HCT116 (cell line): ENCODE measurements around the gene MAML3.

Experiments used
- EZH2 ChIP-seq: fragments of 200-600 bp; sonication (generic); IDR thresholded peaks from 2 replicates; pipeline ENCODE4 v1.6.1; 2017; ENCODE audit warnings: antibody characterized with exemption, mixed run types
- REST ChIP-seq: IDR thresholded peaks from 2 replicates; pipeline ENCODE4 v1.6.1; 2012; ENCODE audit warnings: low read depth
- TF ChIP-seq, protein P1 (sequence below), 3 experiments: fragments of 200-600 bp in 1 of 3; sonication (generic) in 1 of 3; IDR thresholded peaks in 2 of 3; conservative IDR thresholded peaks in 1 of 3; 2 replicates each; pipeline ENCODE4 v1.5.1; 2012 to 2017; ENCODE audit warnings: low read depth in 2 of 3, low read length in 2 of 3, antibody characterized with exemption in 1 of 3, borderline replicate concordance in 1 of 3, control low read depth in 1 of 3, mild to moderate bottlenecking in 1 of 3, mixed read lengths in 1 of 3, mixed run types in 1 of 3, moderate library complexity in 1 of 3; ENCODE audit not compliant: insufficient read depth in 1 of 3

- no peak for TF ChIP-seq REST
- TF ChIP-seq, protein P1, sequence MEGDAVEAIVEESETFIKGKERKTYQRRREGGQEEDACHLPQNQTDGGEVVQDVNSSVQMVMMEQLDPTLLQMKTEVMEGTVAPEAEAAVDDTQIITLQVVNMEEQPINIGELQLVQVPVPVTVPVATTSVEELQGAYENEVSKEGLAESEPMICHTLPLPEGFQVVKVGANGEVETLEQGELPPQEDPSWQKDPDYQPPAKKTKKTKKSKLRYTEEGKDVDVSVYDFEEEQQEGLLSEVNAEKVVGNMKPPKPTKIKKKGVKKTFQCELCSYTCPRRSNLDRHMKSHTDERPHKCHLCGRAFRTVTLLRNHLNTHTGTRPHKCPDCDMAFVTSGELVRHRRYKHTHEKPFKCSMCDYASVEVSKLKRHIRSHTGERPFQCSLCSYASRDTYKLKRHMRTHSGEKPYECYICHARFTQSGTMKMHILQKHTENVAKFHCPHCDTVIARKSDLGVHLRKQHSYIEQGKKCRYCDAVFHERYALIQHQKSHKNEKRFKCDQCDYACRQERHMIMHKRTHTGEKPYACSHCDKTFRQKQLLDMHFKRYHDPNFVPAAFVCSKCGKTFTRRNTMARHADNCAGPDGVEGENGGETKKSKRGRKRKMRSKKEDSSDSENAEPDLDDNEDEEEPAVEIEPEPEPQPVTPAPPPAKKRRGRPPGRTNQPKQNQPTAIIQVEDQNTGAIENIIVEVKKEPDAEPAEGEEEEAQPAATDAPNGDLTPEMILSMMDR (IDR thresholded peaks at IDR 0.05 in 2 of 3, conservative IDR thresholded peaks at IDR 0.05 in 1 of 3; ENCODE audit: borderline replicate concordance in 1 of 3, insufficient read depth in 1 of 3, low read depth in 2 of 3, low read length in 2 of 3) = no peak
- no peak for TF ChIP-seq EZH2
Observed at GRCh38 chr4:139921429-139922184, 232.4 kb downstream of the MAML3 start.
